ENCODE data around the gene SLK.

The SLK gene

GRCh38 chr10:104029521-104029860 lies 62.6 kb downstream of the SLK start:
- TF ChIP-seq CTCF (IDR thresholded peaks at IDR 0.05; ENCODE audit: low read depth, low read length) = no peak
- no peak overlapping the region for H3K4me3 ChIP-seq (ENCODE audit: low read depth, low read length)

- no peak for TF ChIP-seq CTCF (IDR thresholded peaks at IDR 0.05; ENCODE audit: low read depth, low read length)
- H3K4me3 ChIP-seq (ENCODE audit: low read depth, low read length) = no peak overlapping the region
Measured at GRCh38 chr10:104031631-104032030, 64.7 kb downstream of the SLK start.

- TF ChIP-seq CTCF (IDR thresholded peaks at IDR 0.05; ENCODE audit: low read depth, low read length) = no peak
- H3K4me3 ChIP-seq (ENCODE audit: low read depth, low read length) = no peak overlapping the region
Measured at GRCh38 chr10:104032144-104032775, 65.3 kb downstream of the SLK start.

- no peak for TF ChIP-seq CTCF (IDR thresholded peaks at IDR 0.05; ENCODE audit: low read depth, low read length)
- H3K4me3 ChIP-seq (ENCODE audit: low read depth, low read length) = no peak overlapping the region
Measured at GRCh38 chr10:104033401-104033930, 66.5 kb downstream of the SLK start.

GRCh38 chr10:104033966-104034365 lies 67.0 kb downstream of the SLK start:
- no peak for TF ChIP-seq CTCF (IDR thresholded peaks at IDR 0.05; ENCODE audit: low read depth, low read length)

GRCh38 chr10:104034401-104035193 lies 67.7 kb downstream of the SLK start:
- no peak overlapping the region for H3K4me3 ChIP-seq (ENCODE audit: low read depth, low read length)
- no peak for TF ChIP-seq CTCF (IDR thresholded peaks at IDR 0.05; ENCODE audit: low read depth, low read length)

More at GRCh38 chr10:104033966-104034365, 67.0 kb downstream of the SLK start:
- H3K4me3 ChIP-seq (ENCODE audit: low read depth, low read length) = no peak overlapping the region

Measured in WI38 (cell line).